ENCODE data around the gene INPP5K.

INPP5K gene

DNA sequence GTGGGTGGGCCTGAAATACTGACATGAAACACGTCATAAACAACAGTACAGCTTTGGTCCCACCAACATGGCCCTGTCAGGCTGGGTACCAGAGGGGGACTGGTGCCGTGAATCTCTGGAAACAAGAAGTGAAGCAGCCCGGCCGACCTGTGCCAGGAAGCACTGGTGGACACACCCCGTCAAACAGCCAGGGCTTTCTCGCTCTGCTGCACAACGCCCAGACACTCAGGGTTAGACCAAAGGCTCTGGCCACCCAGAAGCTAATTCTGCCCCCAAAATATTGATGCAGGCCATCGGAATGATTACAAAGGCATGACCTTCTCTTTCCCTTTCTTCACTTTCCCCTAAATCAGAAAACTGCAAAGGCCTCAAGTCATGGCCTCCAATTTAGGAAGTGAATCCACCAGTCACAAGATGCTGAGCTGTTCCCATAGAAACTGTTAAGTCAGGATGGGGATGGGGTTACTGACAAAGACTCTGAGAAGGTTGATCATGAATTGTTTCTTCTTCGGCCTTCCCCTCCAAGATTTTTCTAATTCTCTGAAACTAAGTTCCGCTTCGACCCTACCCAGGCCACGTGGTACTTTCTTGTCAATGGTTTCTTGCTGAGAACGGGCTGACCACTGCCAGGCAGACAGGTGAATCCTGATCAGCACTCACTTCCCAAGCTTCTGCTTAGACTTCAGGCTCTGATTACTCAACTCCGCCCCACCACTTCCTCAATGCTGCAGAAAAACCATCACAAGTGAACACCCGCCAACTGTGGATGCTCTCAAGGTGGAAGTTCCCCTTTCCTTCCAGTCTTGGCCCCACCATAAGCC is 39.4 kb upstream of the INPP5K start:
- TF ChIP-seq, protein P1, sequence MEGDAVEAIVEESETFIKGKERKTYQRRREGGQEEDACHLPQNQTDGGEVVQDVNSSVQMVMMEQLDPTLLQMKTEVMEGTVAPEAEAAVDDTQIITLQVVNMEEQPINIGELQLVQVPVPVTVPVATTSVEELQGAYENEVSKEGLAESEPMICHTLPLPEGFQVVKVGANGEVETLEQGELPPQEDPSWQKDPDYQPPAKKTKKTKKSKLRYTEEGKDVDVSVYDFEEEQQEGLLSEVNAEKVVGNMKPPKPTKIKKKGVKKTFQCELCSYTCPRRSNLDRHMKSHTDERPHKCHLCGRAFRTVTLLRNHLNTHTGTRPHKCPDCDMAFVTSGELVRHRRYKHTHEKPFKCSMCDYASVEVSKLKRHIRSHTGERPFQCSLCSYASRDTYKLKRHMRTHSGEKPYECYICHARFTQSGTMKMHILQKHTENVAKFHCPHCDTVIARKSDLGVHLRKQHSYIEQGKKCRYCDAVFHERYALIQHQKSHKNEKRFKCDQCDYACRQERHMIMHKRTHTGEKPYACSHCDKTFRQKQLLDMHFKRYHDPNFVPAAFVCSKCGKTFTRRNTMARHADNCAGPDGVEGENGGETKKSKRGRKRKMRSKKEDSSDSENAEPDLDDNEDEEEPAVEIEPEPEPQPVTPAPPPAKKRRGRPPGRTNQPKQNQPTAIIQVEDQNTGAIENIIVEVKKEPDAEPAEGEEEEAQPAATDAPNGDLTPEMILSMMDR (IDR thresholded peaks at IDR 0.05; ENCODE audit: insufficient read depth, low read length, missing control alignments) = no peak
- H3K4me3 ChIP-seq (ENCODE audit: low read depth, low read length) = no peak overlapping the region
- POLR2A ChIA-PET = no interaction called here
- CTCF ChIA-PET = interaction anchor here (1.7 kb wide), 1 partner anchor 18 kb away, joined by 6 read pairs; no protein-coding TSS in a partner anchor
- no peak for DNase-seq (ENCODE audit: low read depth, low spot score)

DNA sequence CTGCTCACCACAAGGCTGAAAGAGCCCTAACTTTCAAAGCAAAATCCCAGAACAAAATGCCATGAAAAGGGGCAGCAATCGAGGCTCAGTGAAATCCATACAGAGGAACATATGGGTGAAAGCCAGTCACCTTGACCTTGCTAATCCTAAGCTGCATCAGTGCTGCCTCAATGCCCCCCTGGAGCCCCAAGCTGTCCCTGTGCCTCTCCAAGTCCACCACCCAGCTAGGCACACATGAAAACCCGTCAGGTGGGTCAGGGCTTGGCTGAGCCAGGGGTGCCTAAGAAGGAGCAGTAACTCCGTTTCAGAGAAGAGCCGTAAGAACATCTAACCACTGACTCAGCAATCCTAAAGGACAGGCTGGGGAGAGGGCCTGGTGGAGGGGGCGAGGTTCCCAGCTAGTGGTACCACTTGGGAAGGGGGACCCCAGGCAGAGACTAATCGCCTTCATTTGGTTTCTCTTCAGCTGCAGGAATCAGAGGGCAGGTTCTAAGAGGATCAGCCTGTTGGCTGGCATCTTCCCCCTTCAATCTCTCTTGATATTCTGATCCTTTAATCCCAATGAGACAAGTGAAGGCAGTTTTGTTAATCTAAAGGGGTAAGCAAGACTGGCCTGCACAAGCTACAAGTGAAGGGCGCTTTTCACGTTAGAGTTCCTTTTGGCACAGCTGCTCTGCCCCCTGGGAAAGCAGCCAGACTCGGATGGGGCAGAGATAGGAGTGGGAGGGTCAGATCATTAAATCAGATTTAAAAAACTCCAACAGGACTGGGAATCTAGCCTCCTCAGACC is 38.5 kb upstream of the INPP5K start:
- TF ChIP-seq, protein P1 (IDR thresholded peaks at IDR 0.05; ENCODE audit: insufficient read depth, low read length, missing control alignments) = no peak
- no peak overlapping the region for H3K4me3 ChIP-seq (ENCODE audit: low read depth, low read length)
- CTCF ChIA-PET = interaction anchor here (1.7 kb wide), 1 partner anchor 19 kb away, joined by 6 read pairs; no protein-coding TSS in a partner anchor
- DNase-seq (ENCODE audit: low read depth, low spot score) = no peak
- POLR2A ChIA-PET = no interaction called here

- ChIA-PET POLR2A (no interaction called here), CTCF (interaction anchor here (1.0 kb wide), 1 partner anchor 16 kb away, joined by 3 read pairs; no protein-coding TSS in a partner anchor)
- no peak overlapping the region for H3K4me3 ChIP-seq (ENCODE audit: low read depth, low read length)
- no peak for DNase-seq (ENCODE audit: low read depth, low spot score)
- TF ChIP-seq, protein P1 (IDR thresholded peaks at IDR 0.05; ENCODE audit: insufficient read depth, low read length, missing control alignments) = no peak
Observed at GRCh38 chr17:1553354-1554266, 37.2 kb upstream of the INPP5K start.

GRCh38 chr17:1552932-1553331 is 36.5 kb upstream of the INPP5K start:
- DNase-seq (ENCODE audit: low read depth, low spot score) = no peak
- POLR2A ChIA-PET = no interaction called here
- CTCF ChIA-PET = interaction anchor here (1.0 kb wide), 2 partner anchors 8 to 17 kb away, joined by 3 read pairs; no protein-coding TSS in a partner anchor
- TF ChIP-seq, protein P1 (IDR thresholded peaks at IDR 0.05; ENCODE audit: insufficient read depth, low read length, missing control alignments) = no peak
- H3K4me3 ChIP-seq (ENCODE audit: low read depth, low read length) = no peak overlapping the region

GRCh38 chr17:1551741-1552140 is 35.3 kb upstream of the INPP5K start:
- H3K4me3 ChIP-seq (ENCODE audit: low read depth, low read length) = no peak overlapping the region
- ChIA-PET CTCF (interaction anchor here (1.0 kb wide), 1 partner anchor 9 kb away, joined by 3 read pairs; no protein-coding TSS in a partner anchor), POLR2A (no interaction called here)
- TF ChIP-seq, protein P1 (IDR thresholded peaks at IDR 0.05; ENCODE audit: insufficient read depth, low read length, missing control alignments) = no peak
- no peak for DNase-seq (ENCODE audit: low read depth, low spot score)
